Endothelial cell of umbilical vein (primary cell): ENCODE data around the gene CACNA2D1.

Source experiments
- CTCF ChIP-seq, 2 donors: IDR thresholded peaks; 1 replicate in 1 of 2; 2 replicates in 1 of 2; pipeline ENCODE4 v1.5.1; 2011; ENCODE audit warnings: low read length in 2 of 2, mild to moderate bottlenecking in 2 of 2, moderate library complexity in 2 of 2, control low read depth in 1 of 2, inconsistent platforms in 1 of 2, low read depth in 1 of 2; ENCODE audit not compliant: insufficient read depth in 1 of 2; ENCODE audit errors: extremely low read depth in 1 of 2
- EZH2 ChIP-seq: IDR thresholded peaks from 2 replicates; pipeline ENCODE4 v1.6.1; 2012; ENCODE audit warnings: borderline replicate concordance, low read depth, mild to moderate bottlenecking, moderate library complexity, low read length, inconsistent platforms; ENCODE audit not compliant: severe bottlenecking
- FOS ChIP-seq: IDR thresholded peaks from 2 replicates; pipeline ENCODE4 v1.6.1; 2011; ENCODE audit warnings: mild to moderate bottlenecking, low read length, moderate library complexity, borderline replicate concordance; ENCODE audit not compliant: insufficient read depth
- GATA2 ChIP-seq: IDR thresholded peaks from 2 replicates; pipeline ENCODE4 v1.7.0; 2011; ENCODE audit warnings: low read depth, mild to moderate bottlenecking, moderate library complexity, mixed read lengths, low read length; ENCODE audit not compliant: insufficient read length, insufficient read depth
- MAX ChIP-seq: IDR thresholded peaks from 2 replicates; pipeline ENCODE4 v1.6.1; 2011; ENCODE audit not compliant: insufficient read depth, insufficient read length
- POLR2A ChIP-seq: IDR thresholded peaks from 2 replicates; pipeline ENCODE4 v1.6.1; 2012; ENCODE audit warnings: low read depth, mild to moderate bottlenecking, control low read depth, low read length
- POLR2AphosphoS5 ChIP-seq: IDR thresholded peaks from 2 replicates; pipeline ENCODE4 v1.6.1; 2012; ENCODE audit warnings: low read depth, mild to moderate bottlenecking, control low read depth, low read length, moderate library complexity; ENCODE audit not compliant: insufficient read depth

DNA sequence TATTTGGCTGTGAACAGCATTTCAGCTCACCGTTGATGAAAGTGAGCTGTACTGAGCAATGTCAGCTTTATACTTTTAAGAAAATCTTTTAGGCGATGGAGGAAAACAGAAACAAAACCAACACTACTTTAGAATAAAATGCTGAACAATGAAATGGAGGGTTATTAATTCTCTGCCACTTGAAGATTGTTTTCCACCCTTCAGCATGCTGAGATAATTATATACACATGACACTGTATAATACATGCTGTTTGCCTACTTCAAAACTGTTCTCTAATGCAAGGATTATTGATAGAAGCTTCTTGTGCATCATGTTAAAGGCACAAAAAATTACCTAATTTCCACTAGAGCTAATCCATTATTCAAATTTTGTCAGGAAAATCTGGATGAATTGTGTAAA, 66.8 kb downstream of the CACNA2D1 start:
- TF ChIP-seq POLR2A (no peak), CTCF (IDR thresholded peaks at IDR 0.05; ENCODE audit: extremely low read depth in 1 of 2, insufficient read depth in 1 of 2, low read depth in 1 of 2, low read length in 2 of 2) (no peak), POLR2AphosphoS5 (no peak), EZH2 (no peak), FOS (no peak), GATA2 (no peak), MAX (no peak)
